ENCODE data around the gene SERTAD4. TPM values are rescaled to one million over a fixed set of nuclear protein-coding genes. Genes with fewer than 3 reads are reported as not detected.

SERTAD4 gene
- total and polyA plus RNA-seq, 2 experiments from 2014 or later = 1.3 to 1.6 TPM

DNA sequence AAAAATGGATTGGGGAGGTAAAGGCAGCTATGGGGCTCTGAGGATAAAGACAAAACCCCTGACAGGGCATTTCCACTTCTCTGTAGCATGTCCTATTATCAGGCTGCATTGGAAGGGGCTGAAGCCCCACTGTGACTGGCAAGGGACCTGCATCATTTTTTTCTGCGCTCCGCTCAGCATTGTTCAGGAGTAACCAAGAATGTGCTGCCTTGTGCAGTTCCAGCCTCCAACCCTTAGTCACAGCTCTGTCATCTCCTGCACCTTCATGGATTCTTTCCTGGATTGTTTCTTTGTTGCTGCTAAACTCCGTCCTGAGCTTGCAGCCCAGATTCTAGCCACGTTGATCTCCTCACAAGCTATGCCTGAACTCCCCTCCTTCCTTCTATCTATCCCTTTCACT, 37.4 kb downstream of the SERTAD4 start (continued):
- TF ChIP-seq ZNF462 (CRISPR knock-in tag; IDR thresholded peaks at IDR 0.05) (no peak), STAT1 (IDR thresholded peaks at IDR 0.05; ENCODE audit: unreplicated experiment) (no peak), EZH2phosphoT487 (IDR thresholded peaks at IDR 0.05; ENCODE audit: unreplicated experiment) (no peak), ETS1 (IDR thresholded peaks at IDR 0.05) (no peak)

GRCh38 chr1:210272666-210273065, 40.1 kb downstream of the SERTAD4 start:
- Histone ChIP-seq H3K4me1 (ENCODE audit: insufficient read depth) (peaks cover 16% of the 10 kb centered on the region), H3K4me2 (peak overlapping the region; percentile 53), H3K36me3 (ENCODE audit: insufficient read depth) (no peaks in the 10 kb centered on the region), H4K20me1 (replicated peaks; ENCODE audit: insufficient read depth) (no peaks in the 10 kb centered on the region), H3K79me2 (replicated peaks; ENCODE audit: insufficient read depth) (no peaks in the 10 kb centered on the region), H3K4me3 (no peak overlapping the region), H2AFZ (peak overlapping the region; percentile 20; the same call in 1 of the 2 replicates), H3K27me3 (ENCODE audit: insufficient read depth) (no peaks in the 10 kb centered on the region), H3K27ac (ENCODE audit: low read depth) (no peak overlapping the region), H3K9me2 (ENCODE audit: insufficient read depth) (peaks cover 8% of the 10 kb centered on the region; the same call in 1 of the 2 replicates), H3F3A (replicated peaks; ENCODE audit: low read depth) (no peaks in the 10 kb centered on the region)
- Mint-ChIP-seq H3K4me3 (no peak overlapping the region), H3K9me3 (no peaks in the 10 kb centered on the region), H3K27ac (no peak overlapping the region), H3K27me3 (ENCODE audit: insufficient read depth, low read depth, poor library complexity) (peaks cover 4% of the 10 kb centered on the region), H3K36me3 (ENCODE audit: low read depth) (no peaks in the 10 kb centered on the region), H3K4me1 (peaks cover 24% of the 10 kb centered on the region)
- ATAC-seq = peak; percentile 98
- DNase-seq (ENCODE audit: low spot score) = peak; percentile 82
- TF ChIP-seq, protein P1, sequence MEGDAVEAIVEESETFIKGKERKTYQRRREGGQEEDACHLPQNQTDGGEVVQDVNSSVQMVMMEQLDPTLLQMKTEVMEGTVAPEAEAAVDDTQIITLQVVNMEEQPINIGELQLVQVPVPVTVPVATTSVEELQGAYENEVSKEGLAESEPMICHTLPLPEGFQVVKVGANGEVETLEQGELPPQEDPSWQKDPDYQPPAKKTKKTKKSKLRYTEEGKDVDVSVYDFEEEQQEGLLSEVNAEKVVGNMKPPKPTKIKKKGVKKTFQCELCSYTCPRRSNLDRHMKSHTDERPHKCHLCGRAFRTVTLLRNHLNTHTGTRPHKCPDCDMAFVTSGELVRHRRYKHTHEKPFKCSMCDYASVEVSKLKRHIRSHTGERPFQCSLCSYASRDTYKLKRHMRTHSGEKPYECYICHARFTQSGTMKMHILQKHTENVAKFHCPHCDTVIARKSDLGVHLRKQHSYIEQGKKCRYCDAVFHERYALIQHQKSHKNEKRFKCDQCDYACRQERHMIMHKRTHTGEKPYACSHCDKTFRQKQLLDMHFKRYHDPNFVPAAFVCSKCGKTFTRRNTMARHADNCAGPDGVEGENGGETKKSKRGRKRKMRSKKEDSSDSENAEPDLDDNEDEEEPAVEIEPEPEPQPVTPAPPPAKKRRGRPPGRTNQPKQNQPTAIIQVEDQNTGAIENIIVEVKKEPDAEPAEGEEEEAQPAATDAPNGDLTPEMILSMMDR (conservative IDR thresholded peaks at IDR 0.05; ENCODE audit: low read depth in 2 of 2) = no peak
- TF ChIP-seq ZNF462 (CRISPR knock-in tag; IDR thresholded peaks at IDR 0.05) (no peak), JUNB (IDR thresholded peaks at IDR 0.05; ENCODE audit: unreplicated experiment) (no peak), ZNF331 (CRISPR knock-in tag; IDR thresholded peaks at IDR 0.05; ENCODE audit: low read depth) (no peak)
